ENCODE results near the gene FAM193A.
"Not testable (repeated sequence)": the region's sequence is repeated elsewhere in the genome, so short reads cannot be mapped to it uniquely, and the experiment has no call there.

The FAM193A gene

DNA sequence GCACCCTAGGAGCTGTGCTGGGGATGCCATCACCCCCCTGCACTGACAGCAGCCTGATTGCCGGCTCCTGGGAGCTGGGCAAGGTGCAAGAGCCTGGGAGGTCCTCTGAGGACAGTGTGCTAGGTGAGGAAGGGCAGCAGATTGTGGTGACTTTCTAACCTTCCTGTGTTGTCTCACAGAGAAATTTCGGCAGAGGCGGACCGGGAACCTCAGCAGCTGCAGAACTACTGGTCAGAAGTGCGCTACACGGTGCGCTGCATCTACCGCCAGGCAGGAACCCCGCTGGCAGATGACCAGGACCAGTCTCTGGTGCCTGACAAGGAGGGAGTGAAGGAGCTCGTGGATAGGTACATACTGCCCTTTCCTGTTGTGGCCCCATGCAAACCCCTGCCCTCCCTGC, 89.8 kb downstream of the FAM193A start:
- no peak for FAIRE-seq
- no peak for DNase-seq (ENCODE audit: insufficient read length, low spot score)
- TF ChIP-seq, protein P1, sequence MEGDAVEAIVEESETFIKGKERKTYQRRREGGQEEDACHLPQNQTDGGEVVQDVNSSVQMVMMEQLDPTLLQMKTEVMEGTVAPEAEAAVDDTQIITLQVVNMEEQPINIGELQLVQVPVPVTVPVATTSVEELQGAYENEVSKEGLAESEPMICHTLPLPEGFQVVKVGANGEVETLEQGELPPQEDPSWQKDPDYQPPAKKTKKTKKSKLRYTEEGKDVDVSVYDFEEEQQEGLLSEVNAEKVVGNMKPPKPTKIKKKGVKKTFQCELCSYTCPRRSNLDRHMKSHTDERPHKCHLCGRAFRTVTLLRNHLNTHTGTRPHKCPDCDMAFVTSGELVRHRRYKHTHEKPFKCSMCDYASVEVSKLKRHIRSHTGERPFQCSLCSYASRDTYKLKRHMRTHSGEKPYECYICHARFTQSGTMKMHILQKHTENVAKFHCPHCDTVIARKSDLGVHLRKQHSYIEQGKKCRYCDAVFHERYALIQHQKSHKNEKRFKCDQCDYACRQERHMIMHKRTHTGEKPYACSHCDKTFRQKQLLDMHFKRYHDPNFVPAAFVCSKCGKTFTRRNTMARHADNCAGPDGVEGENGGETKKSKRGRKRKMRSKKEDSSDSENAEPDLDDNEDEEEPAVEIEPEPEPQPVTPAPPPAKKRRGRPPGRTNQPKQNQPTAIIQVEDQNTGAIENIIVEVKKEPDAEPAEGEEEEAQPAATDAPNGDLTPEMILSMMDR (IDR thresholded peaks at IDR 0.05; ENCODE audit: insufficient read depth, missing control alignments), result no peak

DNA sequence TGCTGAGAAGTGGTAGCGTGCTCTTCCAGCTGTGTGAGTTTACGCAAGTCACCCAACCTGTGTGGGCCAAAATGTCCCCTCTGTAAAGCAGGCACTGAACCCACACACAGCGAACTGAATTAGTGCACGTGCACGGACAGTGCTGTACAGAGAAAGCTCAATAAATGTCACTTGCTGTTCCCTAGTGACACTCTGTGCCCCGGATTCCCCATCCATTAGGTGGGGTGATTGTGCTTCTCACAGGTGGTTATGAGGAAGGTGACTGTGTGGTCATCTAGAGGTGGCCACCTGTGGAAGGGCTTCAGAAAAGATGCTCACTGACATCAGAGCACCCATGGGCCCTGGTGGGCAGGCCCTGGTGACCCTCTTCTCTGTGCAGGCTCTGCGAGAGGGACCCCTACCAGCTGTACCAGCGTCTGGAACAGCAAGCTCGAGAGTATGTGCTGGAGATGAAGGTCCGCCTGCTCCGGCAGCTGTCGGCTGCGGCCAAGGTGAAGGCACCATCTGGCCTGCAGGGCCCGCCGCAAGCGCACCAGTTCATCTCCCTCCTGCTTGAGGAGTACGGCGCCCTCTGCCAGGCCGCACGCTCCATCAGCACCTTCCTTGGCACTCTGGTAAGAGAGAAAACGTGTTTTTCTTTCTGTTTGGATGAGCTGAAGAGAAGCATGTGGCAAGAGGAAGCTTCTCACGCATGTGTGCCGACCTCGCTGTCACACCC, 94.3 kb downstream of the FAM193A start:
- TF ChIP-seq, protein P1 (IDR thresholded peaks at IDR 0.05; ENCODE audit: insufficient read depth, missing control alignments), result no peak
- FAIRE-seq (no peak), DNase-seq (ENCODE audit: insufficient read length, low spot score) (no peak)

DNA sequence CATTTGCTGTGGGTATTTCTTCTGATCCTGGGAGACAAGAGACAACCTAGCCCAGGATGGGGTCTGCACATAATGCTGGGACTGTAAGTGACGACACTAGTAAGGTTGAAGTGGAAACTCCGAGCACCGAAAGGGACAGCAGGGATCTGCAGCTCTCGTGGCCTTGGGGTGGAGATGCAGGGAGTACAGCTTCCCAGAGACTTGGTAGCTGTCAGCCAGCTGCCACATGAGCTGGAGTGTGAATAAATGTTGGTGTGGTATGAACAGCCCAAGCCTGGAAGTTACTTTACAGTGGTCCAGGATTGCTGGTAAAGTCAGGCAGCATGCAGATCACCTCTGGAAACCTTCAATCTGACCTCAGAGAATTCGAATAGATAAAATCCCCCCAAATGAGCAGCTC, 97.6 kb downstream of the FAM193A start:
- no peak for DNase-seq (ENCODE audit: insufficient read length, low spot score)
- TF ChIP-seq, protein P1 (IDR thresholded peaks at IDR 0.05; ENCODE audit: insufficient read depth, missing control alignments), result no peak
- FAIRE-seq, result no peak

DNA sequence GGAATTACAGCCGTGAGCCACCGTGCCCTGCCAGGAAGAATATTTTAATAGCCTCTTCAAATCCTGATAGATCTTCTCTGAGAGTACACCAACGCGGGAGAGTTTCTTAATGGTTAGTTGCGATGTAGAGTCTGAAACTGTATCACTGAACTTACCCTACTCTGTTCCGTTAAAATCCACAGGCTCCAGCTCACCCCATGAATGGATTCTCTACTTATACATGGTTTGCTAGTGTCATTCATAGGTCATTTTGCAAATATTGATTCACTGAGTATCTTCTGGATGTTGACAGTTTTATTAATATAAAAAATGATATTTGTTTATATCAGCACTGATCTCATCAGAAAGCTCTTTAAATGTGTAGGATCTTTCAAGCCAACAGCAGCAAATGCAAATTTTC, 99.9 kb downstream of the FAM193A start:
- FAIRE-seq (no peak), DNase-seq (ENCODE audit: insufficient read length, low spot score) (no peak)
- TF ChIP-seq, protein P1 (IDR thresholded peaks at IDR 0.05; ENCODE audit: insufficient read depth, missing control alignments), result no peak

DNA sequence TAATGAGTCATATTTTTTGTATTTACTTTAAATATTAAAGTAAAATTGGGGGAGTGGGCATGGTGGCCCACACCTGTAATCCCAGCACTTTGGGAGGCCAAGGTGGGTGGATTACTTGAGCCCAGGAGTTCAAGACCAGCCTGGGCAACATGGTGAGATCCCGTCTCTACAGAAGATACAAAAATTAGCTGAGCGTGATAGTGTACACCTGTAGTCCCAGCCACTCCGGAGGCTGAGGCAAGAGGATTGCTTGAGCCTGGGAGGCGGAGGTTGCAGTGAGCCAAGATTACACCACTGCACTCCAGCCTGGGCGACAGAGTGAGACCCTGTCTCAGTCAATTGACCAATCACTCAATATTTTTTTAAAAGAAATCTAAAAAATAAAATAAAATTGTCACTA, 100.5 kb downstream of the FAM193A start:
- DNase-seq (ENCODE audit: insufficient read length, low spot score); FAIRE-seq: not testable (repeated sequence)

DNA sequence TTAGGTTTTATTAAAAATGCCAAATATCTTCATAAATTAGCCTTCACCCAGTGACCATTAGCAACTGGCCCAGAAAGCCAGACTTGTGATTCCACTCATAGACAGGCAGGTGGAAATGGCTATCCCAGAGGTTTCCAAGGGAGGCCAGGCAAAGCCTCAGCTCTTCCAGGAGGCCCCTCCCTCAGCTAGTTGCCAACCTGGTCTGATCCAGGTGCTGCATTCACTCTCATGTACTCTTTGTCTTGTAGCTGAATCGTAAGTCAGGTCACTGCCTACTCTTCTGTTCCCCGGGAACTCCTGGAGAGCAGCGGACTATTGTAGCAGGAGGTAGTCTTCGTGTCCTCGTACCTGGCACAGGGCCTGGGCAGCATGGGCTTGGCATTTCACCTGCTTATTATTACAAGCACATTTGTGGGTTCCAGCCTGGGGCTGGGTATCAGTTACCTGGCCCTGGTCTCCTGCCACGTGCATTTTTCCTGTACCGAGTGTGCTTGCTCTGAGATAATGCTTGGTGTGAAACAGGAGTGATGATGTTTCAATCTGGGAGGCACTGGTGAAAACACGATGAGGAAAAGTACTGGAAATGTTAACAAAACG, 101.6 kb downstream of the FAM193A start:
- DNase-seq (ENCODE audit: insufficient read length, low spot score) (no peak), FAIRE-seq (no peak)
- TF ChIP-seq, protein P1 (IDR thresholded peaks at IDR 0.05; ENCODE audit: insufficient read depth, missing control alignments), result no peak

DNA sequence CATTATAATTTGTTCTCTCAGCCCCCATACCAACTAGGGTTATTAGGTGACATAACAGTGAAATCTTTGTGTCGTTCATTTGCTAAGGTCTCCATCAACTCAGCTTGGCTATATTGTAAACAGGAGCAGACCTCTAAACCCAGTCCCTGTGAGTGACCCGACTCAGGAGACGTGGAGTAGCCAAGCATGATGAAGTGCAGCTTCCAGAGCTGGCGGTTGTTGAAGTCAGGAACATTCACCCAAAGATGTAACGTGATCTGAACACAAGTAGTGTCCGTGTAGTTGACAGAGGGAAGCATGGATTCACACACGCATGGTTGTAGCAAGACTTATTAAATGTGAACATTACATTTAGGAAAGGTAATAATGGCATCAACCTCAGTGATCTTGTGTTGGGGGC, 102.3 kb downstream of the FAM193A start:
- no peak for DNase-seq (ENCODE audit: insufficient read length, low spot score)
- FAIRE-seq, result no peak
- TF ChIP-seq, protein P1 (IDR thresholded peaks at IDR 0.05; ENCODE audit: insufficient read depth, missing control alignments), result no peak

All from D721Med (cell line).